HFF-Myc (cell line): Measurements from ENCODE around the gene TMEM271.

Experiments
- DNase-seq: peaks from one replicate; pipeline ENCODE4 v3.0.0-alpha.2; 2011; ENCODE audit warnings: low read depth; ENCODE audit errors: extremely low read depth
- H3K4me3 ChIP-seq: replicated peaks from 2 replicates; pipeline ENCODE4 v1.5.1; 2011; ENCODE audit warnings: low read depth, mild to moderate bottlenecking, control low read depth, low read length
- TF ChIP-seq, protein P1 (sequence below): IDR thresholded peaks from 2 replicates; pipeline ENCODE4 v1.5.1; 2012; ENCODE audit warnings: mild to moderate bottlenecking, low read depth, low read length, control low read depth; ENCODE audit errors: missing control alignments

The TMEM271 gene

DNA sequence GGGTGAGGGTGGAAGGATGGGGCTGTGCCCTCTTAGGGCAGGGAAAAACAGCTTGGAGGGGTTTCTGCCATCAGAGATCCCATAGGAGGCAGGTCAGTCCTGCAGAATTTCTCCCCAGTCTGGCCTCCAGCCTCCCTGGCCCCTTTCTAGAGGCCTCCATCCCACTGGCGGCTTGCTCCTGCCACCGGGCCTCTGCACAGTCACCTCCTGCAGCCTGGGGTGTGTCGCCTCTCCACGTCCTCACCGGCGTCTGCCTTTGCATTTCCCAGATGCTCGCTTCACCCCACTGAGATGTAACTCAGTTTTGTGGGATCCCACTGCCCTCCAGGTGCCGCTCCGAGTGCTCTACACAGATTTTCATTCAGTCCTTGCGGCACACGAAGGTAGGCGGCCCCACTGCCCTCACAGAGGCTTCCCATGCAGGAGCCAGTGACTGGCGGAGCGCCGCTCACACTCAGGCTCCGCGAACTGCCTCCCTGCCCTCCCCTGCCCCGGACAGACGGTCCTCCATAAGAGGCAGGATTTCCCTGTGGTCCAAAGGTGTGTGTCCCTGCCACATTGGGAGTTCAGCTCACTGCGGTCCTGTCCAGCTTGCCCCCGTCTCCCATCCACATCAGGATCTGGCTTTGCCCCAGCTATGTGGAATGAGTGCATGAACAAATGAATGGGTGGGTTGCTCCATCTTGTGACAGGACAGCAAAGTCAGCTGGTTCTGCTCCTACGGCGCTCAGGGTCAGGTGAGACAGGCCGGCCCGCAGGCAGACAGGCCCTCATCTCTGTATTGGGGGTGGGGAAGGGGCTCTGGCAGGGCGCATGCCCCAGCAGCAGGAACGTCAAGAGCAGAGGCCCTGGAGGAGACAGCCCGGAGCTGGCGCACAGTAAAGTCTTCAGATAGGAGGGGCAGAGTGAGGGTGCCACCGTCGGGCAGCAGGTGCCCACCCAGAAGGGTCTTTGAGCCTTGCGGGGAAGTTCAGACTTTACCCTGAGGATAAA, 2.7 kb upstream of the TMEM271 start:
- H3K4me3 ChIP-seq, result no peak overlapping the region
- TF ChIP-seq, protein P1, sequence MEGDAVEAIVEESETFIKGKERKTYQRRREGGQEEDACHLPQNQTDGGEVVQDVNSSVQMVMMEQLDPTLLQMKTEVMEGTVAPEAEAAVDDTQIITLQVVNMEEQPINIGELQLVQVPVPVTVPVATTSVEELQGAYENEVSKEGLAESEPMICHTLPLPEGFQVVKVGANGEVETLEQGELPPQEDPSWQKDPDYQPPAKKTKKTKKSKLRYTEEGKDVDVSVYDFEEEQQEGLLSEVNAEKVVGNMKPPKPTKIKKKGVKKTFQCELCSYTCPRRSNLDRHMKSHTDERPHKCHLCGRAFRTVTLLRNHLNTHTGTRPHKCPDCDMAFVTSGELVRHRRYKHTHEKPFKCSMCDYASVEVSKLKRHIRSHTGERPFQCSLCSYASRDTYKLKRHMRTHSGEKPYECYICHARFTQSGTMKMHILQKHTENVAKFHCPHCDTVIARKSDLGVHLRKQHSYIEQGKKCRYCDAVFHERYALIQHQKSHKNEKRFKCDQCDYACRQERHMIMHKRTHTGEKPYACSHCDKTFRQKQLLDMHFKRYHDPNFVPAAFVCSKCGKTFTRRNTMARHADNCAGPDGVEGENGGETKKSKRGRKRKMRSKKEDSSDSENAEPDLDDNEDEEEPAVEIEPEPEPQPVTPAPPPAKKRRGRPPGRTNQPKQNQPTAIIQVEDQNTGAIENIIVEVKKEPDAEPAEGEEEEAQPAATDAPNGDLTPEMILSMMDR, result no peak
- no peak for DNase-seq

DNA sequence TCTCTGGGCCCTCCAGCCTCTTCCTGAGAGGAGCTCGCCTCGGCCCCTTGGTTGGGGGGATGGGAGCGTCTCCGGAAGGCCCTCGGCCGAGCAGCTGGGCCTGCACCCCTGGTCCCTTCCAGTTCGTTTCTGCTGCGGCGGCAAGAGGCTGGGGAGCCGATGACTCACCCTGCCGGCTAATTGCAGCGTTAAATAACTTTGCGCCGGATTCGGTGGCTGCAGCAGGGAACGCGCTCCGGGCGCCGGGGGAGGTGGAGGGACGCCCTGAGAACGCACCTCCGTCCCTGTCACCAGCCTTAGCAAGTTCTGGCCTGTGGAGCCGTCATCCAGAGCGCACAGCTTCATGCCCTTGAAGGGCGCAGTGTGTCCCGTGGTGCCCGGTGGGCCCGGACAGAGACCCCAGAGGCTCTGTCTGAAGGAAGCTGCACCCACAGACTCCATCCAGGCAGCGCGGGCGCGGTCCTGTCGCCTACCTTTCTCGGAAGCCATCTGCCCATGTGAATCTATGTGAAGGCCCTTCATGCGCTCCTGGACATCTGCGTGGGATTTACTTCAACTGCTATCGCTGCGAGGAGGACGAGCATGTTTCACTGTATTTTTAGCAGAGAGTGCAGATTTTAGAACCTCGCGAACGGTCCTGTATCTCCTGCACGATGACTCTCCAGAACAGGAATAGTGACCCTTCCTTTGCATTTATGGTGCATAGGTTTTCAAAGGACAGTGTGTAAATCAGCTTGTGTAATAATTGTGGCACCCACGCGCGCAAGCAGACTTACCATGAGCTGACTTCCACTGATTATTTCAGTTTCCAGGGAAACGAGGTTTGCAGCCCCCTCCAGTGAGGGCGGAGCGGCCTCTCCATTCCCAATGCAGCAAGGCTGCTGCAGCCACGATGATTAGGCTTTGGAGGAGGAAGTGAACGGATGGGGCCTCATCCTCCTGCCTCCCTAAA, 1.7 kb upstream of the TMEM271 start:
- H3K4me3 ChIP-seq, result no peak overlapping the region
- TF ChIP-seq, protein P1, result no peak
- no peak for DNase-seq

- no peak for DNase-seq
- H3K4me3 ChIP-seq, result no peak overlapping the region
- TF ChIP-seq, protein P1, result no peak
These were observed 950 bp upstream of the TMEM271 start for GRCh38 chr4:576991-577498.

- H3K4me3 ChIP-seq, result no peak overlapping the region
- no peak for DNase-seq
- TF ChIP-seq, protein P1, result no peak
These were observed 584 bp downstream of the TMEM271 start for GRCh38 chr4:575281-576141.

- no peak overlapping the region for H3K4me3 ChIP-seq
- DNase-seq, result no peak
- TF ChIP-seq, protein P1, result no peak
These were observed 1.5 kb downstream of the TMEM271 start for GRCh38 chr4:574346-575161.
